K562 (cell line): ENCODE measurements around the gene AGO4. TPM values are rescaled to one million over a fixed set of nuclear protein-coding genes. Genes with fewer than 3 reads are reported as not detected.

Experiments
- ATAC-seq: fragments of 200-7000 bp; cut with Tn5 transposase; 3 replicates; pipeline ENCODE4 v1.9.1; 2020; ENCODE audit warnings: moderate library complexity
- BruUV-seq: library from RNA; stranded (reverse); fragments of 400-500 nt; replicated peaks from 2 replicates; lab custom pipeline; 2021; lab: Mats Ljungman, UMichigan
- CTCF ChIA-PET: fragments of 300-600 bp; formaldehyde crosslinking; extraction: SDS; loops from one replicate; lab custom pipeline; 2021; ENCODE audit warnings: low intra/inter-chr PET ratio; lab: Yijun Ruan, JAX
- POLR2A ChIA-PET: fragments of 300-600, 350-650 bp; sonication (Branson Sonifier 250); formaldehyde crosslinking; extraction: SDS; loops from one replicate; lab custom pipeline; 2021; ENCODE audit warnings: antibody characterized with exemption, inconsistent platforms; lab: Yijun Ruan, JAX
- DNase-seq, 4 experiments: peaks; one replicate each; pipeline versions ENCODE4 v3.0.0 to v3.0.0-alpha.2; 2011 to 2018; ENCODE audit warnings: low spot score in 3 of 4, mixed read lengths in 3 of 4; ENCODE audit errors: extremely low read depth in 1 of 4
- FAIRE-seq: peaks from 2 replicates; lab custom pipeline; 2011; peaks lifted over from hg19 to GRCh38; lab: Jason Lieb, UNC
- H2AFZ ChIP-seq: 2 replicates; pipeline ENCODE4 v1.6.0; 2011; ENCODE audit warnings: low read depth, low read length, control low read depth, inconsistent platforms
- H3K27ac ChIP-seq: fragments of 200-600 bp; 3 replicates; pipeline ENCODE4 v1.8.0; 2011; ENCODE audit warnings: low read depth, mild to moderate bottlenecking, control low read depth, inconsistent platforms, low read length, moderate library complexity, mixed read lengths; ENCODE audit errors: extremely low read depth
- H3K27me3 ChIP-seq, 2 experiments: fragments of 300-600 bp in 1 of 2; 2 replicates in 1 of 2; 3 replicates in 1 of 2; pipeline versions ENCODE4 v1.6.0 to v1.8.0; 2011; ENCODE audit warnings: inconsistent platforms in 2 of 2, low read length in 2 of 2, mild to moderate bottlenecking in 1 of 2, mixed read lengths in 1 of 2, moderate library complexity in 1 of 2; ENCODE audit not compliant: control insufficient read depth in 2 of 2, insufficient read depth in 2 of 2
- H3K36me3 ChIP-seq: fragments of 300-600 bp; 3 replicates; pipeline ENCODE4 v1.8.0; 2011; ENCODE audit warnings: mild to moderate bottlenecking, low read length, inconsistent platforms; ENCODE audit not compliant: control insufficient read depth, insufficient read depth
- H3K4me1 ChIP-seq, 2 experiments: fragments of 200-600 bp in 1 of 2; replicated peaks in 1 of 2; 2 replicates in 1 of 2; 3 replicates in 1 of 2; pipeline versions ENCODE4 v1.5.1 to v1.8.0; 2011; ENCODE audit warnings: inconsistent platforms in 2 of 2, low read length in 2 of 2, mild to moderate bottlenecking in 1 of 2, mixed read lengths in 1 of 2, moderate library complexity in 1 of 2; ENCODE audit not compliant: control insufficient read depth in 2 of 2, insufficient read depth in 2 of 2
- H3K4me2 ChIP-seq: 2 replicates; pipeline ENCODE4 v1.6.1; 2011; ENCODE audit warnings: low read length, control low read depth, inconsistent platforms, mixed read lengths; ENCODE audit not compliant: insufficient read depth
- H3K4me3 ChIP-seq: fragments of 200-600 bp; sonication (generic), shearing (Covaris generic); 2 replicates; pipeline ENCODE4 v1.5.1; 2016; ENCODE audit warnings: control low read depth, inconsistent platforms
- H3K79me2 ChIP-seq: fragments of 200-600 bp; 3 replicates; pipeline ENCODE4 v1.8.0; 2011; ENCODE audit warnings: low read length, inconsistent platforms; ENCODE audit not compliant: control insufficient read depth, insufficient read depth
- H3K9ac ChIP-seq, 2 experiments: 2 replicates each; pipeline versions ENCODE4 v1.6.0 to v1.6.1; 2011; ENCODE audit warnings: low read depth in 2 of 2, low read length in 2 of 2, control low read depth in 1 of 2, inconsistent platforms in 1 of 2, mild to moderate bottlenecking in 1 of 2, mixed read lengths in 1 of 2; ENCODE audit not compliant: insufficient read depth in 1 of 2
- H3K9me1 ChIP-seq: one replicate; pipeline ENCODE4 v1.6.0; 2011; ENCODE audit warnings: inconsistent platforms, mild to moderate bottlenecking, low read length, moderate library complexity; ENCODE audit not compliant: control insufficient read depth, insufficient read depth
- H3K9me3 ChIP-seq: replicated peaks from 2 replicates; pipeline ENCODE4 v1.5.1; 2011; ENCODE audit warnings: low read depth, low read length, inconsistent platforms; ENCODE audit not compliant: control insufficient read depth, insufficient read depth
- H4K20me1 ChIP-seq: replicated peaks from 2 replicates; pipeline ENCODE4 v1.6.1; 2011; ENCODE audit warnings: low read length, inconsistent platforms, mixed read lengths; ENCODE audit not compliant: control insufficient read depth, insufficient read depth
- ARNT ChIP-seq, 2 experiments: fragments of 450-650 bp; IDR thresholded peaks; 2 replicates each; pipeline ENCODE4 v1.6.1; 2016; ENCODE audit warnings: mild to moderate bottlenecking in 1 of 2
- ELF1 ChIP-seq: fragments of 200-800 bp; sonication (Bioruptor generic); IDR thresholded peaks from 2 replicates; pipeline ENCODE4 v1.6.1; 2016; ENCODE audit warnings: missing genetic modification characterization, missing compliant biosample characterization
- ID3 ChIP-seq, 2 experiments: fragments of 250-450 bp in 1 of 2; fragments of 450-650 bp in 1 of 2; sonication (Bioruptor Pico) in 1 of 2; IDR thresholded peaks; 2 replicates each; pipeline versions ENCODE4 v1.6.1 to v1.8.0; 2016 to 2021; ENCODE audit warnings: mild to moderate bottlenecking in 2 of 2, moderate library complexity in 2 of 2, missing compliant biosample characterization in 1 of 2, missing genetic modification characterization in 1 of 2
- JUNB ChIP-seq: fragments of 450-650 bp; formaldehyde crosslinking; conservative IDR thresholded peaks from 2 replicates; pipeline ENCODE4 v1.4.0; 2020; ENCODE audit warnings: mild to moderate bottlenecking
- TRIM25 ChIP-seq: fragments of 450-650 bp; IDR thresholded peaks from 2 replicates; pipeline ENCODE4 v1.7.0; 2016; ENCODE audit warnings: borderline replicate concordance
- ZFP1 ChIP-seq: fragments of 450-650 bp; formaldehyde crosslinking; IDR thresholded peaks from 2 replicates; pipeline ENCODE4 v1.4.0; 2020; ENCODE audit warnings: mild to moderate bottlenecking, mixed read lengths
- ZNF511 ChIP-seq: sonication (generic); formaldehyde crosslinking; IDR thresholded peaks from 2 replicates; pipeline ENCODE4 v1.8.0; 2022; ENCODE audit warnings: mild to moderate bottlenecking, missing genetic modification reagents
- WGBS: fragments of 100-300 bp; shearing (Covaris generic); methylation state at CpG from one replicate; pipeline ENCODE4 v1.1.6; 2016; ENCODE audit warnings: low coverage, mixed read lengths; ENCODE audit not compliant: insufficient coverage; ENCODE audit errors: missing lambda C conversion rate; 5-methylcytosine and 5-hydroxymethylcytosine counted together
- in situ Hi-C: fragments of 300-500 bp; cut with MboI; formaldehyde crosslinking; loops from 4 replicates; pipeline ENCODE4 v1.15.0; 2018; ENCODE audit warnings: inconsistent platforms, mixed read lengths
- intact Hi-C: fragments of 100-400 bp; cut with micrococcal nuclease; formaldehyde crosslinking; loops from 2 replicates; pipeline ENCODE4 v1.14.2; 2022
- polyA plus RNA-seq, 8 experiments: library from polyadenylated mRNA; depleted of rRNA in 4 of 8; stranded (reverse) in 5 of 8; unstranded in 3 of 8; fragments of >200 nt; fragmentation: Nextera tagmentation in 2 of 8; fragmentation: Illumina TruSeq in 1 of 8; extraction: Ambion mirVana in 2 of 8; extraction: Trizol in 1 of 8; gene quantifications; 2 replicates each; pipeline versions ENCODE4 v1.2.1 to v1.2.3, GENCODE V29; 2011 to 2014; ENCODE audit warnings: inconsistent platforms in 1 of 8, missing spikeins in 1 of 8
- total RNA-seq, 7 experiments: library from RNA; depleted of rRNA in 6 of 7; stranded (reverse); fragments of >200 nt in 6 of 7; fragmentation: Illumina TruSeq in 2 of 7; extraction: Trizol in 2 of 7; gene quantifications; 2 replicates each; pipeline versions ENCODE4 v1.2.1 to v1.2.3, GENCODE V29; 2011 to 2021; ENCODE audit warnings: low replicate concordance in 1 of 7

AGO4 gene
- total and polyA plus RNA-seq, 9 of the 15 experiments (the other 6 are each of a cell fraction or from before 2014, with no cell fraction given), result 1.3 to 10.5 (median 6.5) TPM

- CTCF ChIA-PET, result interaction anchor here (0.6 kb wide), 1 partner anchor 171 kb away, joined by 3 read pairs; no protein-coding TSS in a partner anchor
- Histone ChIP-seq H3K27ac (peak overlapping the region; percentile 5; the same call in 1 of the 3 replicates), H3K4me3 (no peak overlapping the region), H3K4me1 (peaks cover 10 to 12% of the 10 kb centered on the region in 2 experiments; a peak in 4 of 5 replicates), H3K9me1 (no peaks in the 10 kb centered on the region), H3K36me3 (peaks cover 91% of the 10 kb centered on the region), H4K20me1 (peaks cover 24% of the 10 kb centered on the region), H3K79me2 (peaks cover 11% of the 10 kb centered on the region), H3K9me3 (no peaks in the 10 kb centered on the region), H3K4me2 (no peak overlapping the region), H3K27me3 (no peaks in the 10 kb centered on the region), H2AFZ (no peak overlapping the region), H3K9ac (peak overlapping the region in 1 of 2 experiments; percentile 68; a peak in 1 of 4 replicates)
- POLR2A ChIA-PET, result interaction anchor here (0.7 to 0.9 kb wide), 2 partner anchors 18 to 38 kb away, joined by 3 to 4 read pairs; no protein-coding TSS in a partner anchor
- 19% methylated on average over 6 of the region's 6 CpGs for WGBS
- DNase-seq (peak; percentile 65 to 88 (median 74)), FAIRE-seq (peak; percentile 83), ATAC-seq (peak; percentile 85)
- intact Hi-C loops, result no loop called here
- no TSS peak for BruUV-seq
- in situ Hi-C loops, result no loop called here
- no peak for TF ChIP-seq TRIM25
- TF ChIP-seq ZNF511 (CRISPR knock-in tag), result no peak
- TF ChIP-seq ARNT (IDR thresholded peaks at IDR 0.05), result no peak
- TF ChIP-seq ELF1 (tag), result no peak
- no peak for TF ChIP-seq ZFP1
- no peak for TF ChIP-seq ID3 (CRISPR knock-in tag; IDR thresholded peaks at IDR 0.05)
- no peak for TF ChIP-seq ID3 (tag; IDR thresholded peaks at IDR 0.05)
- TF ChIP-seq JUNB, result 0 out of 2 replicates have a peak, but pooled peaks have one; percentile 3
These were observed 86.4 kb downstream of the AGO4 start for GRCh38 chr1:35894183-35894582.
